ENCODE measurements around the gene BAG3. TPM values are rescaled to one million over a fixed set of nuclear protein-coding genes. Genes with fewer than 3 reads are reported as not detected.

The BAG3 gene
- total and polyA plus RNA-seq, 2 of the 8 experiments (the other 6 are each of a cell fraction or from before 2014, with no cell fraction given) = 3.5 to 13.3 TPM

DNA sequence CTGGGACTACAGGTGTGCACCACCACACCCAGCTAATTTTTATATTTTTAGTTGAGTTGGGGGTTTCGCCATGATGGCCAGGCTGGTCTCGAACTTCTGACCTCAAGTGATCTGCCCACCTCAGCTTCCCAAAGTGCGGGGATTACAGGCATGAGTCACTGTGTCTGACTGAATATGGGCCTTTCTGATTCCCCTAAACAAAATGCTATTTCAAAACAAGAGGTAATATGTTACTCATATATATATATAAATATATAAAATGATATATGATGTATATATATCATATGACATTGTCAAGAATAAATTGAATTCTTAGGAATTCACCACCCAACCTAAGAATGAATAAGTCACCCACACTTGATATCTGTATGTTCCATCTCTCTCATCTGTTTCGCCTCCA, 41.7 kb upstream of the BAG3 start:
- Histone ChIP-seq H3K4me1 (replicated peaks in 1 of 4; ENCODE audit: control insufficient read depth in 3 of 4, insufficient read depth in 4 of 4, low read length in 3 of 4) (no peaks in the 10 kb centered on the region), H3K14ac (ENCODE audit: insufficient read length) (no peak overlapping the region), H3K4me3 (ENCODE audit: extremely low read depth in 1 of 4, insufficient read depth in 2 of 4, low read depth in 3 of 4, low read length in 4 of 4) (no peak overlapping the region), H2BK15ac (ENCODE audit: low read length) (no peak overlapping the region), H3K36me3 (ENCODE audit: control insufficient read depth in 2 of 4, insufficient read depth in 4 of 4, low read length in 3 of 4) (no peaks in the 10 kb centered on the region), H2BK120ac (replicated peaks; ENCODE audit: low read depth, low read length) (no peak overlapping the region), H3K9me3 (ENCODE audit: insufficient read depth in 2 of 2, low read depth in 1 of 2, low read length in 1 of 2) (no peaks in the 10 kb centered on the region), H2BK12ac (ENCODE audit: low read depth, low read length) (no peak overlapping the region), H2AFZ (ENCODE audit: low read length) (no peak overlapping the region), H3K9ac (replicated peaks in 1 of 4; ENCODE audit: extremely low read depth in 1 of 4, low read depth in 3 of 4, low read length in 3 of 4) (no peak overlapping the region), H3K4me2 (ENCODE audit: insufficient read depth in 1 of 2, low read depth in 2 of 2, low read length in 2 of 2) (no peak overlapping the region), H3K23ac (ENCODE audit: insufficient read length) (no peak overlapping the region), H3K79me2 (ENCODE audit: control insufficient read depth in 1 of 2, insufficient read depth in 2 of 2, low read length in 2 of 2) (no peaks in the 10 kb centered on the region), H2BK5ac (ENCODE audit: low read depth, low read length) (no peak overlapping the region), H3K27ac (ENCODE audit: low read depth, low read length) (no peak overlapping the region), H2BK20ac (ENCODE audit: low read length) (no peak overlapping the region), H3K56ac (replicated peaks; ENCODE audit: insufficient read length, low read depth, low read length) (no peak overlapping the region), H3K4ac (replicated peaks; ENCODE audit: insufficient read length, low read depth, low read length) (no peak overlapping the region), H4K5ac (ENCODE audit: insufficient read length, low read depth, low read length) (no peak overlapping the region), H3K18ac (ENCODE audit: extremely low read depth, low read length) (no peak overlapping the region), H3K27me3 (replicated peaks in 1 of 4; ENCODE audit: control insufficient read depth in 3 of 4, extremely low read depth in 1 of 4, insufficient read depth in 3 of 4, low read length in 3 of 4) (no peaks in the 10 kb centered on the region), H4K20me1 (replicated peaks in 1 of 2; ENCODE audit: control insufficient read depth in 1 of 2, insufficient read depth in 2 of 2, low read length in 2 of 2) (no peaks in the 10 kb centered on the region), H4K8ac (ENCODE audit: extremely low read depth, insufficient read depth, low read length) (no peak overlapping the region), H2AK5ac (ENCODE audit: low read depth, low read length) (no peak overlapping the region), H3K23me2 (ENCODE audit: low read depth, low read length) (no peaks in the 10 kb centered on the region), H3K79me1 (ENCODE audit: low read depth, low read length) (no peaks in the 10 kb centered on the region), H4K91ac (replicated peaks; ENCODE audit: insufficient read length, low read length) (no peak overlapping the region)
- ChIA-PET CTCF (ENCODE audit: partially characterized antibody) (interaction anchor here (0.6 to 3.4 kb wide), 13 partner anchors 9 to 227 kb away, joined by 3 to 29 read pairs (median 4); no protein-coding TSS in a partner anchor), POLR2A (ENCODE audit: partially characterized antibody) (no interaction called here)
- DNase-seq (ENCODE audit: low read depth in 1 of 2, low spot score in 2 of 2) (no peak), FAIRE-seq (no peak)
- 95% methylated on average over 4 of the region's 4 CpGs; no CpG with 5 or more reads in 1 of the 2 experiments for WGBS, 2 experiments (ENCODE audit: extremely low coverage in 1 of 2, insufficient coverage in 1 of 2, insufficient read length in 1 of 2, insufficient replicate concordance in 2 of 2, low coverage in 1 of 2, low lambda C conversion rate in 2 of 2, missing lambda C conversion rate in 1 of 2)
- no peak for TF ChIP-seq ASH2L (IDR thresholded peaks at IDR 0.05; ENCODE audit: low read length)
- TF ChIP-seq PHF8 (conservative IDR thresholded peaks at IDR 0.05; ENCODE audit: low read depth, low read length) = no peak
- TF ChIP-seq HDAC6 (IDR thresholded peaks at IDR 0.05; ENCODE audit: low read depth, low read length) = no peak
- TF ChIP-seq CHD1 (IDR thresholded peaks at IDR 0.05; ENCODE audit: low read depth, low read length) = no peak
- no peak for TF ChIP-seq SP4 (IDR thresholded peaks at IDR 0.05; ENCODE audit: low read length)
- no peak for TF ChIP-seq RXRA (IDR thresholded peaks at IDR 0.05; ENCODE audit: insufficient read depth, low read depth, low read length)
- no peak for TF ChIP-seq SIX5 (IDR thresholded peaks at IDR 0.05; ENCODE audit: low read depth, low read length)
- TF ChIP-seq JUND (IDR thresholded peaks at IDR 0.05; ENCODE audit: low read length) = no peak
- TF ChIP-seq KDM4A (IDR thresholded peaks at IDR 0.05; ENCODE audit: low read depth, low read length, severe bottlenecking) = no peak
- no peak for TF ChIP-seq RAD21 (IDR thresholded peaks at IDR 0.05 in 1 of 2, conservative IDR thresholded peaks at IDR 0.05 in 1 of 2; ENCODE audit: low read depth in 2 of 2, low read length in 2 of 2)
- TF ChIP-seq, protein P1, sequence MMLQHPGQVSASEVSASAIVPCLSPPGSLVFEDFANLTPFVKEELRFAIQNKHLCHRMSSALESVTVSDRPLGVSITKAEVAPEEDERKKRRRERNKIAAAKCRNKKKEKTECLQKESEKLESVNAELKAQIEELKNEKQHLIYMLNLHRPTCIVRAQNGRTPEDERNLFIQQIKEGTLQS (IDR thresholded peaks at IDR 0.05; ENCODE audit: insufficient read depth, low read depth, low read length) = no peak
- TF ChIP-seq BCL11A (IDR thresholded peaks at IDR 0.05; ENCODE audit: low read depth in 2 of 2, low read length in 2 of 2) = no peak
- TF ChIP-seq GABPA (IDR thresholded peaks at IDR 0.05; ENCODE audit: borderline replicate concordance, insufficient read depth, low read length) = no peak

Measured in H1 (cell line).